Gastroesophageal sphincter (tissue), 4 donors: ENCODE data around the gene VSIG10L. TPM values are rescaled to one million over a fixed set of nuclear protein-coding genes. Genes with fewer than 3 reads are reported as not detected.

Source experiments
- ATAC-seq: fragments of 150-250 bp; one replicate; pipeline ENCODE4 v1.9.1; 2016; ENCODE audit warnings: mild to moderate bottlenecking, moderate library complexity
- H3K27ac ChIP-seq, 4 donors: fragments of 200-600 bp; sonication (generic) in 3 of 4; 1 replicate in 3 of 4; 2 replicates in 1 of 4; pipeline ENCODE4 v1.5.1; 2016 to 2019
- H3K27me3 ChIP-seq: fragments of 200-600 bp; sonication (generic); one replicate; pipeline ENCODE4 v1.5.1; 2019
- H3K36me3 ChIP-seq, 2 donors: fragments of 200-600 bp; sonication (generic); one replicate each; pipeline ENCODE4 v1.5.1; 2019; ENCODE audit warnings: control low read depth in 1 of 2
- H3K4me1 ChIP-seq, 3 donors: fragments of 200-600 bp; sonication (generic); 1 replicate in 2 of 3; 2 replicates in 1 of 3; pipeline ENCODE4 v1.5.1; 2016 to 2019; ENCODE audit warnings: control low read depth in 2 of 3
- H3K4me3 ChIP-seq, 2 donors: fragments of 200-600 bp; sonication (generic); one replicate each; pipeline ENCODE4 v1.5.1; 2019; ENCODE audit warnings: mild to moderate bottlenecking in 1 of 2, moderate library complexity in 1 of 2
- H3K9me3 ChIP-seq, 3 donors: fragments of 200-600 bp; sonication (generic); one replicate each; pipeline ENCODE4 v1.5.1; 2017 to 2019; ENCODE audit warnings: control low read depth in 2 of 3
- EP300 ChIP-seq: sonication (generic); formaldehyde crosslinking; IDR thresholded peaks from one replicate; pipeline ENCODE4 v1.6.1; 2017; ENCODE audit warnings: antibody characterized with exemption, mild to moderate bottlenecking
- POLR2A ChIP-seq, 2 donors: fragments of 450-650 bp; IDR thresholded peaks; one replicate each; pipeline ENCODE4 v1.6.1; 2017; ENCODE audit warnings: antibody characterized with exemption in 2 of 2, mild to moderate bottlenecking in 2 of 2, moderate library complexity in 1 of 2
- POLR2AphosphoS5 ChIP-seq: sonication (generic); formaldehyde crosslinking; IDR thresholded peaks from one replicate; pipeline ENCODE4 v1.6.1; 2017; ENCODE audit warnings: antibody characterized with exemption
- WGBS, 2 donors: methylation state at CpG; one replicate each; pipeline ENCODE4 v1.1.5; 2018; ENCODE audit warnings: low coverage in 1 of 2; 5-methylcytosine and 5-hydroxymethylcytosine counted together
- total RNA-seq, 4 donors: library from RNA; depleted of rRNA; stranded (reverse); fragments of >200 nt; gene quantifications; one replicate each; pipeline ENCODE4 v1.1.0, GENCODE V29; 2016
- TF ChIP-seq, protein P1 (sequence below), 4 experiments: fragments of 200-600 bp in 2 of 4; fragments of 450-650 bp in 2 of 4; sonication (generic) in 1 of 4; IDR thresholded peaks; one replicate each; pipeline ENCODE4 v1.5.1; 2017 to 2019; ENCODE audit warnings: antibody characterized with exemption in 4 of 4, mild to moderate bottlenecking in 2 of 4, moderate library complexity in 2 of 4

Gene VSIG10L
- total RNA-seq, 4 donors from 2014 or later = 1.5 to 3.6 (median 2.5) TPM

DNA sequence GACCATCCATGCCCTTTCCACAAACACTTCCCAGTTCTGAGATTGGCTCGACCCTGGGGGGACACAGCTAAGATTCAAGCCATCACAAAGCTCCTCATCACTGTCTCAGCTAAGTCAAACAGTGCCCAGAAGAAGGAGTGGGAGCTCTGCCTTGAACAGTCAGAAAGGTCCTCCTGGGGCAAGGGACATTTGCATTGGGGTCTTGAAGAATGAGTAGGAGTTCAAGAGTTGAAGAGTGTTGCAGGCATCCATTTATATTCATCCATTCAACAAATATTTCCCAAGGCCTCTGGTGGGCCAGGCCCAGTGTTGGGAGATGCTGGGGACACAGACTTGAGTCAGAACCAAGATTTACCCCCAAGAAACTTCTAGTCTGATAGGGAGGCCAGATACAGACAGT is 24.0 kb downstream of the VSIG10L start:
- Histone ChIP-seq H3K27ac (no peak overlapping the region), H3K27me3 (peaks cover 95% of the 10 kb centered on the region), H3K4me3 (no peak overlapping the region), H3K36me3 (no peaks in the 10 kb centered on the region), H3K9me3 (no peaks in the 10 kb centered on the region), H3K4me1 (no peaks in the 10 kb centered on the region)
- WGBS, 2 donors = 63% methylated on average over 1 of the region's 1 CpG; no CpG with 5 or more reads in 1 of the 2 donors
- no peak for ATAC-seq
- no peak for TF ChIP-seq POLR2A (IDR thresholded peaks at IDR 0.05)
- TF ChIP-seq POLR2AphosphoS5 = no peak
- TF ChIP-seq EP300 = no peak

DNA sequence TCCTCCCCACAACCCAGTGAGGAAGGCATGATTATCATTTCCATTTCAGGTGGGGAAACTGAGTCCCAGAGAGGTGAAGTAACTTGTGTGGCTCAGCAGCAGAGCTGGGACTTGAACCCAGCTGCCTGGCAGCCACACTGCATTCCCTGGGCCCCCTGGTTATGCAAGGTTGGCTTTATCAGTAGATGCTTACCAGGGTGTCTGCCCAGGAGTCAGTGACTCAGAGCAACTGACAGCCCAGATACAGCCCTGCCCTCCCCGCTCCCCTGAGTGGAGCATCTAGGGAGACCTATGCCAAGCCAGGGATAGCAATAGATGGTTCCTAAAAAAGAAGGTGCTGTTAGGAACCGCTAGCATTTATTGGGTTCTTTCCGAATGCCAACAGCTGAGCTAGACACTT is 24.6 kb downstream of the VSIG10L start:
- no peak overlapping the region for H3K27ac ChIP-seq
- WGBS, 2 donors = 88% methylated on average over 3 of the region's 3 CpGs; no CpG with 5 or more reads in 1 of the 2 donors
- no peaks in the 10 kb centered on the region for H3K9me3 ChIP-seq
- TF ChIP-seq POLR2A (IDR thresholded peaks at IDR 0.05) (no peak), EP300 (no peak), POLR2AphosphoS5 (no peak)
- TF ChIP-seq, protein P1, sequence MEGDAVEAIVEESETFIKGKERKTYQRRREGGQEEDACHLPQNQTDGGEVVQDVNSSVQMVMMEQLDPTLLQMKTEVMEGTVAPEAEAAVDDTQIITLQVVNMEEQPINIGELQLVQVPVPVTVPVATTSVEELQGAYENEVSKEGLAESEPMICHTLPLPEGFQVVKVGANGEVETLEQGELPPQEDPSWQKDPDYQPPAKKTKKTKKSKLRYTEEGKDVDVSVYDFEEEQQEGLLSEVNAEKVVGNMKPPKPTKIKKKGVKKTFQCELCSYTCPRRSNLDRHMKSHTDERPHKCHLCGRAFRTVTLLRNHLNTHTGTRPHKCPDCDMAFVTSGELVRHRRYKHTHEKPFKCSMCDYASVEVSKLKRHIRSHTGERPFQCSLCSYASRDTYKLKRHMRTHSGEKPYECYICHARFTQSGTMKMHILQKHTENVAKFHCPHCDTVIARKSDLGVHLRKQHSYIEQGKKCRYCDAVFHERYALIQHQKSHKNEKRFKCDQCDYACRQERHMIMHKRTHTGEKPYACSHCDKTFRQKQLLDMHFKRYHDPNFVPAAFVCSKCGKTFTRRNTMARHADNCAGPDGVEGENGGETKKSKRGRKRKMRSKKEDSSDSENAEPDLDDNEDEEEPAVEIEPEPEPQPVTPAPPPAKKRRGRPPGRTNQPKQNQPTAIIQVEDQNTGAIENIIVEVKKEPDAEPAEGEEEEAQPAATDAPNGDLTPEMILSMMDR (IDR thresholded peaks at IDR 0.05) = no peak
- H3K36me3 ChIP-seq = no peaks in the 10 kb centered on the region
- no peak for ATAC-seq
- no peak overlapping the region for H3K4me3 ChIP-seq
- H3K27me3 ChIP-seq = peaks cover 95% of the 10 kb centered on the region
- H3K4me1 ChIP-seq = no peaks in the 10 kb centered on the region

DNA sequence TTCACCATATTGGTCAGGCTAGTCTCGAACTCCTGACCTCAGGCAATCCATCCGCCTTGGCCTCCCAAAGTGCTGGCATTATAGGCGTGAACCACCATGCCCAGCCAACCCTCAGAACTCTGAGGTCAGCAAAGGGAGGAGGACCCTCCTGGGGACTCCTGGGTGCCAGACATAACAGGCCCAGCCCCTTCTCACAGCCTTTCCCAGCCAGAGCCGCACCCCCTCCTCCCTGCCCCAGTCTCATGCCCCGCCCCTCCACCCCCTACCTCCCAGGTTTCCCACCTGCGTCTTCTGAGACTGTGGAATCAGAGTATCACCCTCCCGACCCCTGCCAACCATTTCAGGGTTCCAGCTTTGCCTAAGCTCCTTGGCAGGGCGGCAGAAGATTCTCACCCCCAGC is 25.3 kb downstream of the VSIG10L start:
- TF ChIP-seq EP300 (no peak), POLR2A (IDR thresholded peaks at IDR 0.05) (no peak), POLR2AphosphoS5 (no peak)
- TF ChIP-seq, protein P1 (IDR thresholded peaks at IDR 0.05) = no peak
- Histone ChIP-seq H3K27ac (no peak overlapping the region), H3K9me3 (no peaks in the 10 kb centered on the region), H3K27me3 (peaks cover 95% of the 10 kb centered on the region), H3K4me3 (no peak overlapping the region), H3K36me3 (no peaks in the 10 kb centered on the region), H3K4me1 (no peaks in the 10 kb centered on the region)
- no peak for ATAC-seq
- 40 to 55% methylated on average over 1 to 2 of the region's 8 CpGs for WGBS, 2 donors

DNA sequence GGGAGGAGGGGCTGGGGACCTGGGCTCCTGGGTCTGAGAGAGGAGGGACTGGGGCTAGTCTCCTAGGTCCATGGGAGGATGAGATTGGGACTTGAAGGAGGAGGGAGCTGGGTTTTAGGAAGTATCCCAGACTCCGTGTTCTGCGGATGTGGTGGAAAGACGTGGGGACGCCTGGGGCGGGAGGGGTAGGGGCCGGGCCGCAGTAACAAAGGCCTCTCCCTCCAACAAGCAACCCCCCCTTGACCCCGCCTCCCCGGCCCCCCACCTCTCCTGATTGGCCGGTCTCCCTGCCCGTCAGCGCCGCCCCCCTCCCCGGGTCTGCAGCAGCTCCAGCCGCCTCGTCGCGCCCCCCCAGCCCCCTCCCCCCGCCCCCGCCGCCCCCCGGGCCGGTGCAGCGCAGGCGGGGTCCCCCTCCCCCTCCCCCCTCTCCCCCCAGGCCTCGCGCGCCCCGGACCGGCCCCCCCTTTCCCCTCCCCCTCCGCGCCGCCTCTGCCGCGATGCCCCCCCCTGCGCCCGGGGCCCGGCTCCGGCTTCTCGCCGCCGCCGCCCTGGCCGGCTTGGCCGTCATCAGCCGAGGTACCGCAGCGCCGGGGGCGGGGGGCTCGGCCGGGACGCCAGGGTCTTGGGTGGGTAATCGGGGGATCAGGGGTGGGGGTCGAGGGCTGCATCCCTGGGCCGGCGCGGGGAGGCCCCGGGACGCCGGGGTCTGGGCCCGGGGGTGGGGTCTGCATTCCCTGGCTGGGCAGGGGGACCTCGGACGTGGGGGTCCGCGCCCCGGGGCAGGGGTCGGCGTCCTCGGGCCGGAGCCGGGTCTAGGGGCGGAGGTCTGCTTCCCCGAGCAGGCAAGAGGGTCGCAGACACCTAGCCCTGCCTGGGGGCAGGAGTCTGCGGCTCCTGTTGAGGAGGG is 30.3 kb downstream of the VSIG10L start, which contains the start of gene IGLON5:
Gene IGLON5 (plus strand): TSS at position 294 of the 907 bp plus-strand sequence. CDS start 204 bp downstream, at position 498.
- Histone ChIP-seq H3K9me3 (peaks cover 0 to 22% (median 0%) of the 10 kb centered on the region in 3 donors), H3K27me3 (peaks cover 95% of the 10 kb centered on the region), H3K36me3 (no peaks in the 10 kb centered on the region), H3K4me1 (no peaks in the 10 kb centered on the region), H3K27ac (no peak within 1 kb of the TSS), H3K4me3 (no peak within 1 kb of the TSS)
- no peak for ATAC-seq
- TF ChIP-seq, protein P1 (IDR thresholded peaks at IDR 0.05) = no peak
- TF ChIP-seq POLR2A (IDR thresholded peaks at IDR 0.05) (no peak), POLR2AphosphoS5 (no peak), EP300 (no peak)
- 0% methylated on average over 2 of the region's 76 CpGs; no CpG with 5 or more reads in 1 of the 2 donors for WGBS, 2 donors

DNA sequence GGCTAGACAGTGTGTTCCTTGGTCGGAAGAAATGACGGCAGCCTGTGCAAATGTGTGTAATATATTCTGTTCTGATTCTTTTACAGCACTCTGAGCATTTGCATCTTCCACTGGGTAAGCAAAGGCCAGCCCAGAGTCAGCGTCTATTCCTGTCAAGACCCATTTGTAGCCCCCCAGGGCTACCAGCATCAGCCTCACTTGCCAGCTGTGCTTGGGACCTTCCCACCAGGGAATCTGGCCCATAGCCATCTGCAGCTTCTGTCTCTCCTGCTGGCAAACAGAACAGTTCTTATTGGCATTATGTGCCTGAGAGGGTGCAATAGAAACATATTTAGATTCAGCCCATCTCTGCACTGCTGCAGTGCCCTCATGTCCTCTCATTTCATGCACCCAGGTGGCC is 36.5 kb downstream of the VSIG10L start:
- Histone ChIP-seq H3K9me3 (peaks cover 0 to 68% (median 0%) of the 10 kb centered on the region in 3 donors), H3K4me1 (no peaks in the 10 kb centered on the region), H3K4me3 (no peak overlapping the region), H3K36me3 (no peaks in the 10 kb centered on the region), H3K27ac (no peak overlapping the region), H3K27me3 (peaks cover 79% of the 10 kb centered on the region)
- ATAC-seq = no peak
- WGBS, 2 donors = 53 to 60% methylated on average over 2 to 3 of the region's 3 CpGs
- TF ChIP-seq POLR2A (IDR thresholded peaks at IDR 0.05) (no peak), EP300 (no peak), POLR2AphosphoS5 (no peak)
- TF ChIP-seq, protein P1 (IDR thresholded peaks at IDR 0.05) = no peak
